ENCODE data around the gene JAM2.

The JAM2 gene

GRCh38 chr21:25717491-25718147 lies 78.6 kb downstream of the JAM2 start:
- peak; percentile 44 for DNase-seq (ENCODE audit: low spot score)

- no peak for DNase-seq (ENCODE audit: low spot score)
Measured at GRCh38 chr21:25721987-25722386, 82.9 kb downstream of the JAM2 start.

GRCh38 chr21:25722631-25723030 lies 83.6 kb downstream of the JAM2 start:
- no peak for DNase-seq (ENCODE audit: low spot score)

- peak; percentile 18 for DNase-seq (ENCODE audit: low spot score)
Measured at GRCh38 chr21:25732091-25732760, 93.2 kb downstream of the JAM2 start.

DNA sequence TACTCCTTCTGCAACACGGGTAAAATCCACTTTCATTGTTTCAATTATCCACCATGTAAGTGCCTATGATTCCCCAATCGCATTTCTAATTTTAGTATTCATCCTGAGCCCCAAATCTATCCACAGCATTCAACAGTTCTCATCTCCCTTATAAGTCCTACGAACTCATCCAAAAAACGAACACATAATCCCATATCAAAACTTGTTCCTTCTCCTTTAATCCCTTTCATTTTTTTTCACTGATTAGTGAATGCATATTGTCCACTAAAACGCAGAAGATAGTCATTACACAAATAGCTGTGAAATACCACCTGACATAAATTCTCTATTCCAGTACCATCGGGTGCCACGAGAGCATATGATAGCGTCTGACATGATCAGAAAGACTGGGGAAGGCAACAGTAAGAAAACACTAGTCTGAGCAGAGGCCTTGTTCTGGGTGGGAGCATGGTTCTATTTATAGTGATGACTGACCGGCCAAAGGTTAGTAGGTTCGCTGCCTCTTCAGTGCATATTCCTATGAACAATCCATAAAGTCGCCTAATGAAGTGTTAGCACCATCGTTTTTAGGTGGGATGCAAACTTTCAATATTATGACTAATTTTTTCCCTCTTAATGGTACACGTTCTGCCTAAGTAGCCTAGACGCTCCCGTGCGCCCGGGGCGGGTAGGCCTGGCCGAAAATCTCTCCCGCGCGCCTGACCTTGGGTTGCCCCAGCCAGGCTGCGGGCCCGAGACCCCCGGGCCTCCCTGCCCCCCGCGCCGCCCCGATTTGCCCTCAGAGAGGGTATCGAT lies 95.0 kb downstream of the JAM2 start:
- DNase-seq (ENCODE audit: low spot score): peak; percentile 30

DNA sequence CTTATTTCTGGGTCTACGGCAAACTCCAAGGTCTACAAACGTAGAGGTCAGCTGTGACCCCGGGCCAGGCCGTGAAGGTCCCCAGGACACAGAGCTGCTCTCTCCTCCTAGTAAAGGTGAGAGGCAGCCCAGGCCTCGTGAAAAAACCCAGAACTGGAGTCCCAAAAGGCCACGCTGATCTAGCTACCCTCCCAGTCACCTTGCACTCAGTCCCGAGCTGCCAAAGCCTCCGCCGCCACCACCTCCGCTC lies 95.5 kb downstream of the JAM2 start:
- no peak for DNase-seq (ENCODE audit: low spot score)

- peak; percentile 99 for DNase-seq (ENCODE audit: low spot score)
Measured at GRCh38 chr21:25734904-25735645, 96.0 kb downstream of the JAM2 start, which contains the start of the genes ATP5PF and GABPA. TSS of gene ATP5PF (minus strand) at chr21:25734904. CDS start at chr21:25729794, 5,110 bp downstream. TSS of gene GABPA (plus strand) at chr21:25734972. CDS start at chr21:25741599, 6,627 bp downstream.

- peak; percentile 82 for DNase-seq (ENCODE audit: low spot score)
Measured at GRCh38 chr21:25735646-25736597, 96.9 kb downstream of the JAM2 start.

GRCh38 chr21:25737421-25737820 lies 98.4 kb downstream of the JAM2 start:
- no peak for DNase-seq (ENCODE audit: low spot score)

GRCh38 chr21:25742900-25743299 lies 103.8 kb downstream of the JAM2 start:
- DNase-seq (ENCODE audit: low spot score): no peak

- no peak for DNase-seq (ENCODE audit: low spot score)
Measured at GRCh38 chr21:25744854-25745253, 105.8 kb downstream of the JAM2 start.

DNA sequence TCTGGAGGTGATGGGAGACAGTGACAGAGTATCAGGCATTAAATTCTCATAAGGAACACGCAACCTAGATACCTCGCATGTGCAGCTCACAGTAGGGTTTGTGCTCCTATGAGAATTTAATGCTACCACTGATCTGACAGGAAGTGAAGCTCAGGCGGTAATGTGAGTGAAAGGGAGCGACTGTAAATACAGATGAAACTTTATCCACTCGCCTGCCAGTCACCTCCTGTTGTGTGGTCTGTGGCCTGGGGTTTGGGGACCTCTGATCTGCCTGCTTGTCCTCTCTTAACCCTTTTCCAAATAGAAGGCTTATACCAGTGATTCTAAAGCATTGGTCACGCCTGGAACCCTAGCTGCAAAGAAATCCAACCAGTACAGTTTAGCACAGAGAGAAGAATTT lies 111.0 kb downstream of the JAM2 start:
- DNase-seq (ENCODE audit: low spot score): no peak

DNA sequence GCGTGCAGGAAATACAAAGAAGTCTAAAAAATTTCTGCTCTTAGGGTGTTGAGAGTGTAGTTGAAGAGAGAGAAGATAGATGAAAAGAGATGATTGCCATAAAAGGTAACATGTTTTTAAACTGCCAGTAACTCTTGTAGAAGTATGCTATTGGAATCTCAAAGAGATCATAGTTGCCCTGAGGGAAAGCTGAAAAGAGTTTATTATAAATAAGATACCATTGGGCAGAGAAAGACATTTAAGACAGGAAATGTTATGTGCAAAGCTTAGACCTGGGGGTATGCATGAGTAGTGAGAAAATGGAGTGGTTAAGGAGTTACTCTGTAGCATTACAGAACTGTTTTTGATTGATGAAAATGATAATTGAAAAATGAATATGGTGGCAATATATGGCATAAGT lies 113.4 kb downstream of the JAM2 start:
- no peak for DNase-seq (ENCODE audit: low spot score)

- no peak for DNase-seq (ENCODE audit: low spot score)
Measured at GRCh38 chr21:25756190-25756932, 117.3 kb downstream of the JAM2 start.

DNA sequence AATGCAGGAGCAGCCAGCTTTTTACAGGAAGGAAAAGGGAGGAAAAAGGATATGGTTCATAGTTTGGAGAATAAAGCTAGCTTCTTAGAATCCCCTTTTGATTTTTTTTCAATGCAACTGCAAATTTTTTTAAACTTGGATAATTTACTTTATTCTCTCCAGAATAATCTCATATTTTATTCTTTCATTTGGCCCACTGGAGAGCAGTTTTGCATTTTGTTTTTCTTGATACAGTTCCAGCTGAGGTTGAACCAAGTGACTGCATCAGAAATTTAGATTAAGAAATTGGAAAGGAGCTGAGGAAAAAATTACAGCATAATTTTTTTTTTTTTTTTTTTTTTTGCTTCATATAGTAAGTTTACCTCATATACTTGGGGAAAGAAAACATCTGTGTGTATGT lies 118.5 kb downstream of the JAM2 start:
- DNase-seq (ENCODE audit: low spot score): no peak

DNA sequence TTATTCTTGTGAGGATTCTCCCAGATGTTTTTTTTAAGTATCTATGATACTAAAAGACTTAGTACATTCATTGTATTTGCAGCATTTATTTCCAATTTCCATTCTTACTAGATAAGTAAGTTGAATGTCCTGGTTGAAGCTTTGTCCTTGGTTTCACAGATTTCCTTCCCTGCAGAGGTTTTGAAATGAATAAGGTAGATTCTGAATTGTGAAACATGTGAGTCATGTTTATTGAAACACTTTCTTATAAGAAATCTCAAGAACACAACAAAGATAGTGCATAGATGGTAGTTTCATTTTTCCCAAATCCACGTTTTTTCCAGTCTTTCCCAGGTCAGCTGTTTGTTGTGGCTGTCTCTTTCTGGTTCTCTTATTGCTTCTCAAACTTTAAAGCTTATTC lies 120.5 kb downstream of the JAM2 start:
- no peak for DNase-seq (ENCODE audit: low spot score)

DNA sequence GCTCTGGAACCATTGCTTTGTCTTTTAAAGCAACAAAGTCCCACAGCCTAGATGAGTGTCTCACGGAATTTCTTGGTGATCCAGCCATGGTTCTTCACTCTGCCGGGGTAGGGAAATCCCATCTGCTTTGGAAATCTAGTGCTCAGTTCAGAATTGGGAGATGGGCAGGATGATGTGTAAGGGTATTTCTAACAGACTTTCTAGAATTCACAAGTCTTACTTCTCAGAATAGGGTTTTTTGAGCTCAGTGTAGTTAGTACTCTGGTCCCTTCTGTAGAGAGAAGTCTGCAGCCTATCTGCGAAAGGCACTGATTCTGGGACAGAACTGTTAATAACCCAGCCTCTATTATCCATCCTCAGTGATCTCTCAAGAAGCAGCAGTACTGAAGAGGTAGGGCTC lies 121.0 kb downstream of the JAM2 start:
- DNase-seq (ENCODE audit: low spot score): no peak

DNA sequence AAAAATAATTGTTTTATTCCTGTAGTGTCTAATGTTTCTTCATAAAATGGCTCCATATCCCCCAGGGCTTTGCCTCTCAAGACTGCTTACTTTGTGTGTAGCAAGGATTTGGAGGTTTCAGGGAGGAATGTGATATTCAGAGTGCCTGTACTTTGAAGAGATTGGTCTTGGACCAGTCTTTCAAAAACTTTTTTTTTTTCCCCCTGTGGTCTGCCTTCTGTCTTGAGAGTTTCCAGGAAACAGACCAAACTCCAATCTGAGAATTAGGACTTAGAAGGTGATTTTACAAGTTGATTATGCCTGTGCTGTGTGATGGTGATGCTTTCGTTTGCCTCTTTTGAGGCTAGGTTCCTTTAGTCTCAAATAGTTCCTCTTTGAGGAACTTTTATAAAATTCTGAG lies 121.6 kb downstream of the JAM2 start:
- DNase-seq (ENCODE audit: low spot score): no peak

- no peak for DNase-seq (ENCODE audit: low spot score)
Measured at GRCh38 chr21:25764065-25764464, 125.0 kb downstream of the JAM2 start.

Data from kidney tubule cell (primary cell).